ENCODE data around the gene NUP205.

Gene NUP205

GRCh38 chr7:135553346-135553745 lies 4.4 kb upstream of the NUP205 start:
- no peak for DNase-seq

- peak; percentile 27 for DNase-seq
These were observed 635 bp downstream of the NUP205 start for GRCh38 chr7:135558337-135558767.

GRCh38 chr7:135558881-135559280 lies 1.2 kb downstream of the NUP205 start:
- no peak for DNase-seq

- DNase-seq: no peak
These were observed 2.9 kb downstream of the NUP205 start for GRCh38 chr7:135560631-135561030.

GRCh38 chr7:135562720-135563119 lies 5.0 kb downstream of the NUP205 start:
- DNase-seq: no peak

GRCh38 chr7:135571834-135572233 lies 14.1 kb downstream of the NUP205 start:
- DNase-seq: no peak

- DNase-seq: no peak
These were observed 15.8 kb downstream of the NUP205 start for GRCh38 chr7:135573541-135573940.

GRCh38 chr7:135575296-135575695 lies 17.6 kb downstream of the NUP205 start:
- DNase-seq: no peak

- DNase-seq: no peak
These were observed 20.9 kb downstream of the NUP205 start for GRCh38 chr7:135578569-135578968.

GRCh38 chr7:135584362-135585353 lies 26.9 kb downstream of the NUP205 start:
- no peak for DNase-seq

GRCh38 chr7:135597181-135597925 lies 39.6 kb downstream of the NUP205 start:
- no peak for DNase-seq

GRCh38 chr7:135597926-135598305 lies 40.2 kb downstream of the NUP205 start:
- DNase-seq: no peak

- no peak for DNase-seq
These were observed 41.8 kb downstream of the NUP205 start for GRCh38 chr7:135599471-135599870.

GRCh38 chr7:135600226-135600625 lies 42.5 kb downstream of the NUP205 start:
- no peak for DNase-seq

- no peak for DNase-seq
These were observed 43.5 kb downstream of the NUP205 start for GRCh38 chr7:135601182-135601581.

GRCh38 chr7:135602304-135602703 lies 44.6 kb downstream of the NUP205 start:
- DNase-seq: no peak

- DNase-seq: no peak
These were observed 58.4 kb downstream of the NUP205 start for GRCh38 chr7:135616136-135616535.

GRCh38 chr7:135617781-135618180 lies 60.1 kb downstream of the NUP205 start:
- no peak for DNase-seq

GRCh38 chr7:135618510-135618909 lies 60.8 kb downstream of the NUP205 start:
- no peak for DNase-seq

- DNase-seq: no peak
These were observed 62.7 kb downstream of the NUP205 start for GRCh38 chr7:135620447-135620846.

GRCh38 chr7:135620980-135621850 lies 63.5 kb downstream of the NUP205 start:
- no peak for DNase-seq

GRCh38 chr7:135634191-135634878 lies 76.6 kb downstream of the NUP205 start:
- DNase-seq: no peak

All from 8988T (cell line).